ENCODE results near the gene NCAM2.

The NCAM2 gene

GRCh38 chr21:21466752-21467151 lies 468.5 kb downstream of the NCAM2 start:
- intact Hi-C loops (cut with DNase I) = no loop called here
- DNase-seq = no peak

- intact Hi-C loops (cut with DNase I) = no loop called here
- DNase-seq = no peak
These were observed 469.8 kb downstream of the NCAM2 start for GRCh38 chr21:21468003-21468402.

DNA sequence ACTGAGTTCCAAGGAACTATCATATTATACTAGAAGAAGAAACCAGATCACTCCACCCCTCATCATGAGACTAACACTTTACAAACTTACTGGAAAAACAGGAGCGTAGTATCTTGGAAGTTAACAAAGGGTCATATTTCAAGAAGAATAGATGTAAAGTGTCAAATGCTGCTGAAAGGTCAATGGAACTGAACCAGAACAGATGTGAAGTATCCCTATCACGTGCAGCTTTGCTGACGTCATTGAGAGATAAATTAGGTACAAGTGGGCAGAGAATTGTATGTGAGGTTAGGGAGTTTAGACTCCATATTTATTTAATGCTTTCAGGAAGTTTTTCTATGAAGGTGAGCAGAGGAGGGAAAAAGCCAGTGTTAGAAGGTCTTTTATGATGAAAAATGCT lies 483.0 kb downstream of the NCAM2 start:
- DNase-seq = no peak
- intact Hi-C loops (cut with DNase I) = no loop called here

DNA sequence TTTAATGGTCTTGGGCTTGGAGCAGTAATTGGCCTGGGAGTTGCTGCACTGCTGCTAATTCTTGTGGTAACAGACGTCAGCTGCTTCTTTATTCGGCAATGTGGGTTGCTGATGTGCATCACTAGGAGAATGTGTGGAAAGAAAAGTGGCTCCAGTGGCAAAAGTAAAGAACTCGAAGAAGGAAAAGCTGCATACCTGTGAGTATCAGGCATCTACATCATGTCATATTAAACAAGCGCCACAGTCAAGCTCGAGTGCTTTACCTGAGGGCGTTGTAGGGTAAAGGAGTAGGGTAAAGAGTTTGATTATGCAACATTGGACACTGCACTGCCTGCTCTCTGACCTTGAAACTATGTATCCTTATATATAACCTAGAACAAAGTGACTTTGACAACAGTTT lies 510.6 kb downstream of the NCAM2 start:
- no peak for DNase-seq
- intact Hi-C loops (cut with DNase I) = no loop called here

DNA sequence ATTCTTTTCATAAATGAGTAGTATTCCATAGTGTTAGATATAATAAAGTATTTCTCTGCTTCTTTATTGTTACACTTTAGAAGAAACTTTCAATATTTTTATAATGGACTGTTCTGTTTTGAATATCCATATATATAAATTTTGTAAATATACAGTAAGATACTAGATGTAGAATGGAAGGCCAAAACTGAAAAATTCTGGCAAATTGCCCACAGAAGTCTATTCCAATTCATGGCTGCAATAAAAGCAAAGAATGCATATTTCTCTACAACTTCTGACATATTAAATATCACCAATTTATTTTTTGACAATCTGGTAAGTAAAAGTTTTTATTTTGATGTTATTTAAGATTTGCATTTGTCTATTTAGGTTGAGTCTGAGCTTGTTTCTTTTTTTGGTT lies 532.5 kb downstream of the NCAM2 start:
- intact Hi-C loops (cut with DNase I) = no loop called here
- DNase-seq = no peak

GRCh38 chr21:21547368-21547953 lies 549.3 kb downstream of the NCAM2 start:
- DNase-seq = no peak
- intact Hi-C loops (cut with DNase I) = no loop called here

DNA sequence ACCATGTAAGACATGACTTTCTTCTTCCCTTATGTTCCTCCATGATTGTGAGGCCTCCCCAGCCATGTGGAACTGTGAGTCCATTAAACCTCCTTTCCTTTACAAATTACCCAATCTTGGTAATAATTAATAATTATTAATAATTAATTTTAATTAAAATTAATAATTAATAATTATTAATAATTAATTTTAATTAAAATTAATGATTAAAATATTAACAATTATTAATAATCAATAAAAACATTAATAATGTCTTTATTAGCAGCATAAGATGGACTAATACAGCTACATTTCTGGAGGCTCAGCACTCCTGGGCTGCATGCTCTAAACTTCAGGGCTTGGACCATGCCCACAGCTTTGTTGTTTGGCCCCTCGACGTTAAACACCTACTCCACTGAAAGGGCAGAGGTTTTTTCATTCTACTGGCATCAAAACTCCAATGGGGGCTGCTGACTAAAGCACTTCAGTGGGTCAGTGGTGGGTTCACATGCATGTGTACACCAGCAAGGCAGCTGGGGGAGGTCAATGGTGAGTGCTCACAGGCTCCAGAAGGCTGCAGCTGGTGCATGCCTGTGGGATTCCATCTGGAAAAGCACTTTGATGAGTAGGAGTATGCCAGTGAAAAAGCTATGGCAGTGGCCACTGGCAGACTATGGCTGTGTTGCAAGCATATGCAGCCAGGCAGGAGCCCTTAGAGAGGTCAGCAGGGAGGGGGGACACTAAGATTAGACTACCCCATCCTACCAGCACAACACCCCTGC lies 561.3 kb downstream of the NCAM2 start:
- intact Hi-C loops (cut with DNase I) = no loop called here
- DNase-seq = no peak

Data from head of caudate nucleus (tissue), 42 donors.